OCI-LY7 (cell line): Measurements from ENCODE around the gene TMEM178B.

ENCODE experiments used
- EZH2phosphoT487 ChIP-seq: fragments of 200-600 bp; sonication (generic); IDR thresholded peaks from 2 replicates; pipeline ENCODE4 v1.6.1; 2018; ENCODE audit warnings: low read depth, borderline replicate concordance, mild to moderate bottlenecking, mixed run types, antibody characterized with exemption, low read length, moderate library complexity, mixed read lengths
- TF ChIP-seq, protein P1 (sequence below): fragments of 200-600 bp; sonication (generic); conservative IDR thresholded peaks from 2 replicates; pipeline ENCODE4 v1.5.1; 2014; ENCODE audit warnings: mild to moderate bottlenecking, antibody characterized with exemption, low read length, moderate library complexity, mixed read lengths

DNA sequence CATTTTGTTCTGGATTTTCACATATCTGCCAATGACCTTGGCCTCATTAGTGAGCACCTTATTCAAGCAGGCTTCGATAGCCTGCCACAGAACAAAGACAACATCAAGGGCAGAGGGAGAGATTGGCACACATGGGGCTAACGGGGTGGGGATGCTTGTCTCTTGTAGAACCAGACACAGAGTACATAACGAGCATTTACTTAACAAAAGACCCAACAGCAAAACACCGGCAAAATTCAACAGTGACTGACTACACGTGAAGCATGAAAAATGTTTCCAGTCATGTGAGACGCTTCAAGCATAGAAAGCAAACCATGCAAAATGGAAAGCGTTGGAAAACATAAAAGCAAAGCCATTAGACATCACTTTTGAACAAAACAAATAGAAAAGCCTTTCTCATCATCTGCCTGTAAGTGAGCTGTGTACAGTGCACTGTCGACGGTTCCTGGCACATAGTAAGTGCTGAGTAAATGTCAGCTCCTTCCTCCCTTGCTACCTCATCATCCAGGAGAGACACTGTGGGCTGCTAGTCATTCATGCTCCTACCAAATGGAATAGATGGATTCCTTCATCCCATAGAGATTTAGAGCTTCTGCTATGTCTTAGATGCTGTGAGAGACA, 342.9 kb downstream of the TMEM178B start:
- TF ChIP-seq, protein P1, sequence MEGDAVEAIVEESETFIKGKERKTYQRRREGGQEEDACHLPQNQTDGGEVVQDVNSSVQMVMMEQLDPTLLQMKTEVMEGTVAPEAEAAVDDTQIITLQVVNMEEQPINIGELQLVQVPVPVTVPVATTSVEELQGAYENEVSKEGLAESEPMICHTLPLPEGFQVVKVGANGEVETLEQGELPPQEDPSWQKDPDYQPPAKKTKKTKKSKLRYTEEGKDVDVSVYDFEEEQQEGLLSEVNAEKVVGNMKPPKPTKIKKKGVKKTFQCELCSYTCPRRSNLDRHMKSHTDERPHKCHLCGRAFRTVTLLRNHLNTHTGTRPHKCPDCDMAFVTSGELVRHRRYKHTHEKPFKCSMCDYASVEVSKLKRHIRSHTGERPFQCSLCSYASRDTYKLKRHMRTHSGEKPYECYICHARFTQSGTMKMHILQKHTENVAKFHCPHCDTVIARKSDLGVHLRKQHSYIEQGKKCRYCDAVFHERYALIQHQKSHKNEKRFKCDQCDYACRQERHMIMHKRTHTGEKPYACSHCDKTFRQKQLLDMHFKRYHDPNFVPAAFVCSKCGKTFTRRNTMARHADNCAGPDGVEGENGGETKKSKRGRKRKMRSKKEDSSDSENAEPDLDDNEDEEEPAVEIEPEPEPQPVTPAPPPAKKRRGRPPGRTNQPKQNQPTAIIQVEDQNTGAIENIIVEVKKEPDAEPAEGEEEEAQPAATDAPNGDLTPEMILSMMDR = no peak
- no peak for TF ChIP-seq EZH2phosphoT487
